RPMI8226 (cell line): ENCODE results near the gene CDCP1.

Experiments
- DNase-seq: peaks from one replicate; pipeline ENCODE4 v3.0.0-alpha.2; 2015

Gene CDCP1

DNA sequence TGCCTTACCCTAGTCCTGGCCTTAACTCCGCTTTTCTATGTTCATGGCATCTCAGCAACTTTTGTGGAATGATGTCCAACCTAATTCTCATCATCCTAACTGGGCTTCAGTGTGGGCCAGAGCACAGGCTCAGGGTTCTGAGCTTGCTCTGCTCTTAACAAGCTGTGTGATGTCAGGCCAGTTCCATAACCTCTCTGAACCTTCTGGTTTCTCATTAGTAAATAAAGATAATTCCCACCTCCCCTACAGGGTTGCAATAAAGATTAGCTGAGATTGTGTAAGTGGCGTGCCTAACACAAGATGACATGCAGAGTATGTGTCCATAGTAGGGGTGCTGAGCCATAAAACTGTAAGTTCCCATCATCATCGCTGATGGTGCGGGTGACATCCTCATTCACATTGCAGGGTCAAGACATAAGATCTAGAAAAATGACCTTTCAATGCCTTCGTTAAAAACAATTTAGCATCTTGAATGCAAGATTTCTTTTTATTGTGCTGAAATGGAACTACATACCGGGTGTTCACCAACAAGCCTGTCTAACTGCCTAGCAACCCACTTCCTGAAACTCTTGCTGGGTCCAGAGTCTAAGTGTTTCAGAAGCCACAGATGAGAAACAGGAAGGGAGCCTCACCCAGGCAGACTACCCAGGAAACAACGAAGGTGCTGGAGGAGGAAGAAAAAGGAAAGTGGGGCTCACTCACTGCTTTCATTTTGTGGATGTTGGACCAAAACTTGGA, 36.2 kb downstream of the CDCP1 start:
- peak; percentile 56 for DNase-seq

DNA sequence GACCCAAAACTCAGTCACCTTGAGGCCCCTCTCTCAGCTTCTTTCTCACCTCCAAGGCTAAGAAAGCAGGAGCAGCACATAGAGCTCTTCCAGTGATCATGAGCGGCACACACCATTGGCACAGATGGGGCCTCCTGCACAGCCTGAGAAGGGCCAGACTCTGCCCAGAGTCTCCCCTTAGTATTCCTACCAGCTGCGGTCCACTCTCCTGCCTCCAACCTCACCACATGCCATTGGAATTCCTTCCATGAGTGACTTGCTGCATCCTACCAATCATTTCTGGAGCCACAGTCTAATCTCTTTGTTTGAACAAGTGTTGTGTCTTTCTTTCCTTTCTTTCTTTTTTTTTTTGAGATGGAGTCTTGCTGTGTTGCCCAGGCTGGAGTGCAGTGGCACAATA, 39.3 kb downstream of the CDCP1 start:
- DNase-seq, result no peak

DNA sequence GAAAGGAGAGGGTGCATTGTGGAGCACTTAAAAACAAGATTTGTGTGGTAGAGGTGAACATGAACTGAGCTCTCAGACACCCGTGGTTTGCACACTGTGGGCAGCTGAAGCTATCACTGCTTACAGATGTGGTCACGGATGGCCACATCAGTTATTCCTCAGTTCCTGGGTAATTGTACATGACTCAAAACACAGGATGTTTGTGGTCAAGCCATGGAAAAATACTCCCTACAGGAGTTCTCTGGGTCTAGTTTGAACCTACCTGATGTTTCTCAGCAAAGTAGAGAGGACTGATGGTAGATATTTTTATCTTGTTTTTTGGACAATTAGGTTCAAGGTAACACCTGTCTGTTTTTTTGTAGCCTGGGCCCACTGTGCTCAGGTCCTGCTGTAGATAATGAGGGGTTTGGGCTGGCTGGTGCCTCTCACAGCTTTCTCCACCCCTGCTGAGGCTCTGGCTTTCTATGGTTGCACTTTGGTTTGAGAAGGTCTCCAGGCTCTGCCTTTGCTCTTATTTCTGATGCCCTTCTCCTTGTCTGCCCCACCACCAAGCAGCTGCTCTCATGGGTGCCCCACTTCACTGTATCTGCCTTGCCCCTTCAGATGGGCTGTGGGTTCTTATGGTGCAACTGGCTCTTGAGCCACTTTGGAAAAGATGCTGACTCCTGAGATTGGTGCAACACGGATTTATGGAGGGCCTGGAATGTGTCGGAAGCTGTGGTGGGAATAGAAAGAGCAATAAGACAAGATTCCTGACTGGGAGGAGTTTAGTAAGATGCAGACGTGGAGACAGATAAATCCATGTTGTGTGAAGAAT, 40.1 kb downstream of the CDCP1 start:
- DNase-seq, result no peak

DNA sequence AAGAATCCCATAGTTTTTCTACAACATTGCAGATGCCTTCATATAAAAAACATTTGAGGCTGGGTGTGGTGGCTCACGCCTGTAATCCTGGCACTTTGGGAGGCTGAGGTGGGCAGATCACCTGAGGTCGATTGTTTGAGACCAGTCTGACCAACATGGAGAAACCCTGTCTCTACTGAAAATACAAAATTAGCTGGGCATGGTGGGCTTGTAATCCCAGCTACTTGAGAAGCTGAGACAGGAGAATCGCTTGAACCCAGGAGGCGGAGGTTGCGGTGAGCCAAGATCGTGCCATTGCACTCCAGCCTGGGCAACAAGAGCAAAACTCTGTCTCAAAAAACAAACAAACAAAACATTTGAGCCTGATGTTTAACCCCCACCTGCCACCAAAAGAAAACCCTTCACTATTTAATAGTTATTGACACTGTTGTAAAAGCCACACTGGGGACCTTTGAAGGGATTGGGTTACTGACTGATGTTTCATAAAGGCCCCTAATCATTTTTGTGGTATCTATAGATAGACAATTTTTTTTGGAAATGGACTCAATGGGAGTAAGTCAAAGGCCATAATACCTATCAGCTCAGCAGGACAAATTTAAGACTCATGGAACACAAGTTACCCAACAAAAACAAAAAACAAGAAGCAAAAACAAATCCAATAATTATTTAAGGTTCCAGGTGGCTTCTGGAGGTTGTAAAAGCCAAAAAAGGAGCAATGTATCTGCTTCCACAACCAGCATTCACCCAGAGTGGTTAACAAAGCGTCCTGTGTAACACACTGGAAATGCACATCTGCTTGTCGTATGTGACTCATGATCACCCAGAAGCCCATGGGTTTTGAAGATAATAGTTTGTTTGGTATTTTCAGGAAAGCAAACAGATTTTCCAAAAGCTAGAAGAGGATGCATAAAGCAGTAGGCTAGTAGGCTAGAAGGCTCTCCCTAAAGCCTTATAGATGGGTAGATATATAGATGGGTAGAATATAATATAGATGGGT, 41.2 kb downstream of the CDCP1 start:
- DNase-seq, result no peak

DNA sequence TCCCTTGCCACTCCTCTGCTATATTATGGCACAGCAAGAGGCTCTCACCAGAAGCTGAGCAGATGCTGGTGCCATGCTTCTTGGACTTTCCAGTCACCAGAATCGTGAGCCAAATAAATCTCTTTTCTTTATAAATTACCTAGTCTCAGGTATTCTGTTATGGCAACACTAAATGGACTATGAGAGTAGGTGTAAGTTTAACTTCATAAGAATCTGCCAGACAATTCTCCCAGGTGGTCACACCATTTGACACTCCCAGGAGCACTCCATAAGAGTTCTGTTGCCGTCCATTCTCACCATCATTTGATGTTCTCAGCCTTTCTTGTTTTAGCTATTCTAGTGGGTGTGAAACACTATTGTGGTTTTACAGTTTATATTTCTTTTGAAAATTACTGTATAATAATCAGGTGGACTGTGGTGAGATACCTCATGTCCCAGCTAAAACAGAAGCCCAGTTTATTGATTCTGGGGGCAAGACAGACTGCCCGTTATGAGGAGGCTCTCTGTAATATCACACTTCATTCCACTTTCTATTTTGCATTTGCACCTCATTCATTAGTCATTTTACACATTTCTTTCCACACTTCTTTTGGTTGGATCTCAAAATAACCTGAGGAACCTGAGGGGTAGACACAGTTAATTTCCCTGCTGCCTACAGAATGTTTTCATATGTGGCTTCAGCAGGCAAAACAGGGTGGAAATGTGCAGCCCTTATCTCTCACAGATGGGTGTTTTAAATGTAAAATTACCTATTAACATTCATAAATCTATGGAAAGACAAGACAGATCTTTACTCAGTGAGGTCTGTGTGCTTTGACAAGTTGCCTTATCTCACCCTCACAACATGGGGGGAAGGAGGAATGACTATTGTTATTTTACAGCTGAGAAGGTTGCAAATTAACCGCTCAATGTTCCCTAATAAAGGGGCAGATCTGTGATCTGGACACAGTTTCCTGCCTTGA, 42.1 kb downstream of the CDCP1 start:
- no peak for DNase-seq

DNA sequence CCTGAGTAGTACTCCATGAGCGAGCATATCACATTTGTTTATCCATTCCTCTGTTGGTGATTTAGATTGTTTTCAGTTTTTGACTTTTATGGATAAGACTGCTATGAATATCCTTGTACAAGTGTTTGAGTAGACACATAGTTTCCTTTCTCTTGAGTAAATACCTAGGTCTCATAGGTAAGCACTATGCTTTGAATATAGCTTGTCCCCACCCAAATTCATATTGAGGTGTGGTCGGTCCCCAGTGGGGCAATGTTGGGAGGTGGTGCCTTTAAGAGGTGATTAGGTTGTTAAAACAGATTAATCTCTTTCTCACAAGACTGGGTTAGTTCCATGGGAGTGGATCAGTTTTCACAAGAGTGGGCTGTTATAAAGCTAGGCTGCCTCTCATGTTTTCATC, 42.8 kb downstream of the CDCP1 start:
- DNase-seq, result no peak

DNA sequence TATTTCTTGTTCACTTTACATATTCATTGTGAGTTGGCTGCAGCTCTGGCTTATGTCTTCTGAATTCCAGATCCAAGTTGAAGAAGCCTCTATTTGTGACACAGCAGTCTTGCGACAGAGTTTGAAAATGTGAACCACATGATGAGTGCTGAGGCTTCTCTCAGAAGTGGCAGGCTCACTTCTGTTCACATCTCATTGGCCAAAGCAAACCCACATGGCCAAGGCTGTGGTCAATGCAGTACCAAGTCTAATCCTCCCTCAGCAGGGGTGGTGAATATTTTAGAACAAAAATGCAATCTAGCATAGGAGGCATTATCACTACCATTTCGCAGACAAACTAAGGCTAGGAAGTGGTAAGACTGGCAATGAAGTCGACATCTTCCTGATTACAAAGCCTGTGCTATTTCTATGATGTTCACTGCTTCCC, 45.2 kb downstream of the CDCP1 start:
- no peak for DNase-seq

DNA sequence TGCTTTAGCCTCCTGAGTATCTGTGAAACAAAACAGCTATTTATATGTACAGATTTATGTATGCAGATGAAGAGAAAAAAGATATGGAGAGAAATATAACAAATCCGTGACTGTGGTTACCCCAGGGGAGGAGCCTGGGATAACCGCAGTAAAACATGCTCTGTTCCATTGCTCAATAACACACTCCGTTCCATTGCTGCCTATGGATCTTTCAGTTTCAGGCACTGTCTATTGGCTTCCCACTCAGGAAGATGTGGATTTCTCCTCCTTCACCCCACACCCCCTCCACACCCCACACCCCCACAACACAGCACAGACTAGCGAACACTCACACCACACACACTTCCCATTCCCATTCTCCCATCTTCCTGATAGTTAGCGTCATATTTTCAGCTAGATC, 47.9 kb downstream of the CDCP1 start:
- DNase-seq, result no peak

DNA sequence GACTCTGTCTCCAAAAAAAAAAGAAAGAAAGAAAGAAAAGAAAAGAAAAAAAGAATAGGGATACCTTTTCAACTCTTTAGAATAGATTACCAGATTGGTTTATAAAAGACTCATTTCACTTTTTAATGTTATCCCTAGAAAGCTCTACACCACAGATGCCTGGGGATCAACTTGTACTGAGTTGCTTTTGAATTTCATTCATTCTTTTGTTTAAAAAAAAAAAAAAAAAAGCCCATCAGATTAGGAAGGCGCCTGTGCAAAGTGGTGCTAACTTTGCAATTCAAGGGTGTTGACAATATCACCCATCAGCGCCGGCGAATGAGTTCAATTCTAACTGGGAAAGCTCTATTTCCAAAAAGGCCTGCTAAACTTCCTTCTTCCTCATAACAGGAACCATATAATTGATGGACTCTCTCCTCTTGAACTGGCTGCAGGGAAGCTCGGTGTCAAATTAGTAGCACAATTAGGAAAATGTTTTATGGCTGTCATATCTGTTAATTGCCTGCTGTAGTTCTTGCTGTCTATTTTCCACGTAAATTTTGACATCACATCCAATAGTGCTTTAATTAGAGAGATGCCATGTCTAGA, 48.8 kb downstream of the CDCP1 start:
- DNase-seq, result no peak

DNA sequence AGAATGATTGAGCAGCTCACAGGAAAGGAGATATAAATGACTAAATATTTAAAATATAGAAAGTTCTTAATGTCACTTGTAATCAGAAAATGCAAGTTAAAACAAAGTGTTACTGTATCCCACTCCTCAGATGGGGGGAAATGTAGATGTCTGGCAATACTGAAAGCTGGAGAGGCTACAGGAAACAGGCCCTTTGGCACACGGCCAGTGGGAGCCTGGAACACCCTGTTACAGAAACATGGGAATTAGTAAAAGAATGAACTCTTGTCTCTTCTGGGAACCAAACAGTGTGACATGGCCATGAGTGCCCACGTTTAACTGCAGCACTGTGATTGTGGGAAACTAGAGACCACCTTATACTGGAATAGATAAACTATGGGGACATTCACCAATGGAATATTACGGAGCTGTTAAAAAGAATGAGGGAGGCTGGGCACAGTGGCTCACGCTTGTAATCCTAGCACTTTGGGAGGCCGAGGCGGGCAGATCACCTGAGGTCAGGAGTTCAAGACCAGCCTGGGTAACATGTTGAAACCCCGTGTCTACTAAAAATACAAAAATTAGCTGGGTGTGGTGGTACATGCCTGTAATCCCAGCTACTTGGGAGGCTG, 50.2 kb downstream of the CDCP1 start:
- DNase-seq, result no peak

DNA sequence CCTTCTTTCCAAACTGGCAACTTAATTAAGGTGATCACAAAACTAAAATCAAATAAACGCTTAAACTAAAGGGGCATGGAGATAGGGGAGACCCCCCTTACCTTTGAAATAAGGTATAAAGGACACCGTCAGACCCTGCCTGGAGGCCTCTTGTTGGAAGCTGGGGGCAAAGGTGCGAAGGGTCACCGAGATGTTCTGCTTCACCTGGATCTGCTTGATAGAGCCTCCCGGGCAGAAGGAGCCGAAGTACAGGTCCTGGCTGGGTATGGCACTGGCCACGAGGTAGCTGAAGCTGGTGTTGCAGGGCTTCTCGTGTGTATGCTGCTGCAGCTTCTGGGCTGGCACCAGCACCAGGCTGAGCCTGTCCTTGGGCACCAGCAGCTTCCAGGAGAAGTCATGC, 53.0 kb downstream of the CDCP1 start:
- no peak for DNase-seq

DNA sequence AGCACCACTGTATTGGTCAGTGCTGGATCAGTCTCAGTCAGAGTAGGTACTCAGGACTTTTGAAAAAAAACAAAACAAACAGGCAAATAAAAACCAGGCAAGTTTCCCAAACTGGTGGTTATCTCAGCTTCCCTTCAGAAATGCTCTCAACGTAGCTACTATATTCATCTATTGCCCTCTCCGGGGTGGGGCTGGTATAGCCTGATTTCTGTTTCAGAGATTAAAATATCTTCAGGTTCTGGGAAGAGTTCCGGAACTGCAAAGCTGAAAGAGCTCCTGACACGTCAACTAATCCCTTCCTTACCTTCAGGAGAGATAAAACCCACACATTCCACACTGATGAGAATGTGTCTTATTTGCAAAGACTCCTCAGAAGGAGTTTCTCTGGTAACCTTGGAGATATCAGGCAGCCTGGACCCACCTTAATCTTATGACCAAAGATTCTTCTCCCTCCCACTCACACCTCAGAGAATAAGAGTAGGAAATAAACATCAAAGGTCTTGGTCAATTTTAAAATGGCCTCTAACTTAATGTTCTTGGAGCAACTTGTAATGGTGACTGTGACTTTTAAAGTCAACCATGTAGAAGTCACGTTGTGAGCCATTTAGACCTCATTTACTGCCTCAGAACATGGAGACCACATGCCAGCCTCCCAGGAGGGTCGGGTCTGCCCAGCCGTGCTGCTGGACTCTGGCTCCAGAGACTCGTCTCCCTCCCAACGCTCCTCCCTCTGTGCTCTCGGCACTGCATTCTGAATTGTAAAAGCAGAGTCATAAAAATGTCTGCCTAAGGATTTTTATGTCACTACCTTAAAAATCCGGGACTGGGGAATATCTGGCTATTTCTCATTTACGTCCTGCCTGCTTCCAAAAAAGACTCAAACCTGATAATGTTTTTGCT, 53.8 kb downstream of the CDCP1 start:
- DNase-seq, result no peak

DNA sequence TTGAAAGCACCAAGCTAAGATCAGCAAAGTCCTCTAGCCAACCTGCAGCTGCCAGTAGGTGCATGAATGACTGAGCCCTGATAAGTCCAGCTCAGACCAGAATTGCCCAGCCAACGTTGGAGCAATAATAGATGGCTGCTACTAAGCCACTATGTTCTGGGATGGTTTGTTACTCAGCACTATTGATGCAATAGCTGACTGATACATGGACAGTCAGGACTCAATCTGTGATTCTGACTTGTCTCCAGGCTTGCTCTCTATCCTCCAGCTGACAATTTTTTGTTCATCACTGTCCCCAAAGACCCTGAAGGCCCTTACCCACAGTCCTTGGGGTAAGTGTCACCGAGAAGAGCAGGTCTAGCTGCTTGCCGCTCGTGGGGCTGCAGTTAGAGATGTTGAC, 55.3 kb downstream of the CDCP1 start:
- DNase-seq, result no peak

DNA sequence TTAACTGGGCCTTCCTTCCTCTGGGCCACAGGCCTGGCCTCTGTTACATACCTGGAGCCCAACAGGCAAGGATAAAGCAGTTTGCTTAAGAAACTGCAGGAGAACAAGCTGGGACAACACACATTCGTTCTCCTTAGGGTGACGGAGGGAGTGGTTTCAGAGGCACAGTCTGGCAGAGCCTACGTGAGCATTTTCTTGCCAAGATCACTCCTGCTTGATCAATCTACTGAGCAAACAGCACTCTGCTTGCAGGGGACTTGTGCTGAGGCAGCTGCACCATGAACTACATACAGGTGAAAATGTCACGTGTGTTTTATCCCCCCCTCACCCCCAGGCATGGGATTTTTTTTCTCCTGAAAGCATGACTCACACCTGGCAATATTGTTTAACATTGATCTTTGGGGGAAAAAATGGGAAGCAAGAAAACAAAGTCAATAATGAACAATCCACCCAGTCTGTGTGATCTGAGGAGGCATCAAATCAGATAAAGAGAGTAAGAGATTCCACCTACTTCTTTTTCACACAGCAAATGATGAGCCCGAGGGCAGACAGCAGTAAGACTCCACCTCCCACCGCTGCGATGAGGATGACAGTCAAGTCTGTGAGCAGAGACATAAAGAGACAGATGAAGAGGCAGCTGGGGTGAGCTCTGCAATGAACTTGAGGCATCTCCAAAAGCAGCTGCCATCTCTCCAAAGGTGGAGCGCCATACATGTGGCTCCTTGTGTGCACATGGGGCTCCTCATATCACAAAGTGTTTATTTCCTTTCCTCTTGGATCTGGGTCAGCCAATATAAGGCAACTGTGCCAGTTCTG, 57.4 kb downstream of the CDCP1 start:
- peak; percentile 31 for DNase-seq

DNA sequence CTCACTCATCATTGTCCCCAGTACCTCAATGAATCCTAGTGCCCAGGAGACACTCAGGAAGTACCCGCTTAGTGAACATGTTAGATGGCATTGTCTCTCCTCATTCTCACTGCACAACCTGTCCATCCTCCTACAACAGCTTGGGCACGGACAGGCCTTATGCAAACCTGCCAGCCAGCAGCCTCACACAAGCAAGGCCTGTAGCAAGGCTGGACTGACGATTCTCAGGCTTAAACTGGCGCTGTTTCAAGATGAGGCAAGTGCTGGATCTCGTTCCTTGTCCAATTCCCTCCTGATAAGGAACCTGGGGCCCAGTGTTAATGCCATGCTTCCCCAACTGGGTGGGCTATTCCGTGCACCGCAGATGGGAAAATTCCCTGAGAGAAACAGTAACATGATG, 59.0 kb downstream of the CDCP1 start:
- no peak for DNase-seq

DNA sequence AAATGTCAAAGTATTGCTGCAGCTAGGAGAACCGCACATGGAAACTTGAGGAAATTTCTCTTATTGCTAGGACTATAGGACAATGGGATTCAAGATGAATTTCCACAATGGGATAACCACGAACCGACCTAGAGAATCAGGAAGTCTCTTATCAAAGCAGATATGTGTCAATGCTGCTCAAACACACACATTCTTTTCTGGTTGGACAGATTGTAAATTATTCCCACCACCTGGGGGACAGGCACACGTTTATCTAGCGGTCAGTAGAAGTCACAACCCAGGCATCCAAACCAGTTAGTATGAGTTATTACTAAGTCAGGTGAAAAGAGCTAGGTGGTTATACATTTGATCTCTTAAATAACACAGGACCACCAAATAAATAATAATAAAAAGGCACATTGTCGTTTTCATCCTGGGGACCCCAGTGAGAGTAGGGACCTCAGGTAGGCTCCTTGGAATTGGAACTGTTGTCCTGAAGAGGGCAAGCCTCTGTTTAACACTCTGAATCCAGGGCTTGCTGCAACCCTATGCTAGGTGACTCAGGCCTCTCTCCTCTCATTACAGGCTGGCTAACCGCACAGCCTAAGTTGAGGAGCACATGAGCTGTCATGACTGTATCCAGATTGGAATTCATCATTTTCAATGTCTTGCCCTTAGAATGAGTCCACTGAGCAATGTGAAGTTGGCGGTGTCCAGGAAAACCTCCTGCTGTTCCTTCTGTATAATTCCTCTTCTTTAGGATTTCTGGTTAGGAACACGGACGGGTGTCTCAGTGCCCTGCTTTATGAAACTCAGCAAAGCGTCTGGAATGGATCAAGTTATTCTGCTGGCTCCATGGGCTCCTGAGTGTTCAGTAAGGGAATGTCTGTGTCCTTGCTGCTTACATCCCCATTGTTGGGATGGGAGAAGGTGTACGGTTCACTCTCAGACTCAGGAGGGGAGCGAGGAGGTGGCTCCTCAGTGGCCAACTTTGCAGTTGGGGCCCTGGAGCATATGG, 61.1 kb downstream of the CDCP1 start:
- no peak for DNase-seq

DNA sequence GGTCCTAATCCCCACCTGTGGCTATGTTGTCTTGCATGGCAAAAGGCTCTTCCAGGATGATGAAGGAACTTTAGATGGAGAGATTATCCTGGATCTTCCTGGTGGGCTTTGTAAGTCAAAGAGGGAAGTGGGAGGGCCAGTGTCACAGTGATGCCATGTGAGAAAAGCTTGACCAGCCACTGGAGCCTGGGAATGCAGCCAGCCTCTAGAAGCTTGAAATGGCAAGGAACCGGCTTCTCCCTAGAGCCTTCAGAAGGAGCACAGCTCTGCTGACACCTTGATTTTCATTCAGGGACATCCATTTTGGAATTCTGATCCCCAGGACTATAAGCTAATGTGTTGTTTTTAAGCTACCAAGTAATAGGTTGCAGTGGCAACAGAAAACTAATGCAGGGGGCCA, 61.8 kb downstream of the CDCP1 start:
- DNase-seq, result no peak

DNA sequence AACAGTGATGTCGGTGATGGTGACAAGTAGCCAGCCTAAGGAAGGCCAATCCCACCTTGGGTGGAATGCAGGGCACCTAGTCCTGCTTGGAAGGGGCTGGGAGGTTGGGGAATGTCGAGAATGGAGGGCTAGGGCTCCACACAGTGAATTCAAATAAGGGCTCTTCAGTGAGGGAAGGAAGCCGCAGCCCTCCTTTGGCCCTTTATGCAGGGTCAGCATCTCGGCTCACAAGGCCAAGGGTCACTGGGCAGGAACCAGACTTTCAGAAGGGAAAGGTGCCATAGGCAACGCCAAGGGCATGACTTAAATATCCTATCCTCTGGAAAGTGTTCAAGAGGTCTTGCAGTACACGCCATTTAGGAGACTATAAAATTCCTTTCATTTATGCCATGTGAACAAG, 63.2 kb downstream of the CDCP1 start:
- DNase-seq, result no peak
